Lung (tissue), 12 donors: ENCODE measurements around the gene CNTN5. TPM values are rescaled to one million over a fixed set of nuclear protein-coding genes. Genes with fewer than 3 reads are reported as not detected.

Experiments
- ATAC-seq: fragments of 200-7000 bp; cut with Tn5 transposase; one replicate; pipeline ENCODE4 v1.9.1; 2020; ENCODE audit warnings: moderate number of reproducible peaks; ENCODE audit not compliant: insufficient read depth, low FRiP score
- DNase-seq, 3 donors: peaks; one replicate each; pipeline ENCODE4 v3.0.0-alpha.2; 2013 to 2017
- H3K27ac ChIP-seq, 2 donors: one replicate each; pipeline ENCODE4 v1.5.1; 2013; ENCODE audit warnings: mild to moderate bottlenecking in 2 of 2, moderate library complexity in 2 of 2, control low read depth in 1 of 2, inconsistent platforms in 1 of 2, low read depth in 1 of 2, low read length in 1 of 2
- H3K27me3 ChIP-seq, 3 donors: one replicate each; pipeline ENCODE4 v1.5.1; 2013; ENCODE audit warnings: low read length in 2 of 3; ENCODE audit not compliant: control insufficient read depth in 3 of 3, insufficient read depth in 3 of 3
- H3K36me3 ChIP-seq, 4 donors: one replicate each; pipeline ENCODE4 v1.5.1; 2013; ENCODE audit warnings: low read length in 4 of 4, mild to moderate bottlenecking in 1 of 4, moderate library complexity in 1 of 4; ENCODE audit not compliant: control insufficient read depth in 4 of 4, insufficient read depth in 4 of 4
- H3K4me1 ChIP-seq, 5 donors: one replicate each; pipeline ENCODE4 v1.5.1; 2013; ENCODE audit warnings: low read length in 5 of 5, mild to moderate bottlenecking in 2 of 5, moderate library complexity in 1 of 5; ENCODE audit not compliant: control insufficient read depth in 5 of 5, insufficient read depth in 5 of 5
- H3K4me3 ChIP-seq: one replicate; pipeline ENCODE4 v1.5.1; 2013; ENCODE audit warnings: mild to moderate bottlenecking, control low read depth, moderate library complexity
- H3K9ac ChIP-seq, 2 donors: one replicate each; pipeline ENCODE4 v1.5.1; 2013; ENCODE audit warnings: low read length in 2 of 2, control low read depth in 1 of 2; ENCODE audit not compliant: insufficient read depth in 1 of 2
- H3K9me3 ChIP-seq, 4 donors: one replicate each; pipeline ENCODE4 v1.5.1; 2013; ENCODE audit warnings: low read length in 3 of 4, mild to moderate bottlenecking in 1 of 4, moderate library complexity in 1 of 4; ENCODE audit not compliant: control insufficient read depth in 4 of 4, insufficient read depth in 3 of 4
- CTCF ChIP-seq: IDR thresholded peaks from 2 replicates; pipeline ENCODE4 v1.5.1; 2012; ENCODE audit warnings: mild to moderate bottlenecking; ENCODE audit errors: control extremely low read depth, extremely low read depth
- WGBS, 2 donors: extraction: QIAGEN DNeasy Blood & Tissue Kit; methylation state at CpG; one replicate each; pipeline ENCODE4 v1.1.7; 2013; 5-methylcytosine and 5-hydroxymethylcytosine counted together
- polyA plus RNA-seq, 2 donors: library from polyadenylated mRNA; stranded (reverse); fragments of 200-250 nt; gene quantifications; one replicate each; pipeline ENCODE4 v1.2.1, GENCODE V29; 2013
- total RNA-seq, 2 donors: library from RNA; depleted of rRNA in 1 of 2; stranded (reverse); fragments of >200 nt in 1 of 2; gene quantifications; one replicate each; pipeline ENCODE4 v1.2.1, GENCODE V29; 2014 to 2021
- donor health status: control.
- donor health status: control.
- donor health status: Bipolar disorder and iron deficiency.
- donor health status: healthy.
- donor health status: DM: yes; HTN: yes; CAD: no.

CNTN5 gene
- total and polyA plus RNA-seq, 4 donors, result 0.10 to 0.80 (median 0.44) TPM

- Histone ChIP-seq H3K27ac (no peak overlapping the region), H3K4me1 (no peaks in the 10 kb centered on the region), H3K9ac (no peak overlapping the region), H3K9me3 (no peaks in the 10 kb centered on the region), H3K27me3 (no peaks in the 10 kb centered on the region), H3K36me3 (no peaks in the 10 kb centered on the region), H3K4me3 (no peak overlapping the region)
- no peak for TF ChIP-seq CTCF
- ATAC-seq, result no peak
- 72 to 80% methylated on average over 4 of the region's 4 CpGs for WGBS, 2 donors
- DNase-seq, result no peak
These were observed 1073.5 kb downstream of the CNTN5 start for GRCh38 chr11:100094121-100094865.

DNA sequence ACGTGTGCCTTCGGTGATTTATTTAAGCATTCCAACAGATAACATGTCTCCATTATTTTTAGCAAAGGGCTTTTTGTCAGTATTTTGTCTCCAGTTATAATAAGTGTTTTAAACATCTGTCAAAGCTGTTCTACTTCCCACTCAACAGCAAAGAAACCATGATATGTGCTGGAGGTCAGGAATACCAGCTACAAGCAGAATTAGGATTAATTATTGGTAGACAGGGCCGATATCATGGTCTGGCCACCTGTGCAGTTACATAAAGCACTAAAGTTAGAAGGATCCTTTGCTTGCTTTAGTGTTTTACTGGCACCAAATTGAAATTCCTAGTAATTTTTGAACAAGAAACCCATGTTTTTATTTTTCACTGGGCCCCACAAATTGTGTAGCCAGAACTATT, 1075.1 kb downstream of the CNTN5 start:
- H3K4me1 ChIP-seq, result no peaks in the 10 kb centered on the region
- no peak overlapping the region for H3K9ac ChIP-seq
- 47 to 71% methylated on average over 3 of the region's 3 CpGs for WGBS, 2 donors
- H3K4me3 ChIP-seq, result no peak overlapping the region
- no peaks in the 10 kb centered on the region for H3K36me3 ChIP-seq
- no peak for TF ChIP-seq CTCF
- no peaks in the 10 kb centered on the region for H3K9me3 ChIP-seq
- H3K27ac ChIP-seq, result no peak overlapping the region
- DNase-seq (no peak), ATAC-seq (no peak)
- H3K27me3 ChIP-seq, result no peaks in the 10 kb centered on the region

DNA sequence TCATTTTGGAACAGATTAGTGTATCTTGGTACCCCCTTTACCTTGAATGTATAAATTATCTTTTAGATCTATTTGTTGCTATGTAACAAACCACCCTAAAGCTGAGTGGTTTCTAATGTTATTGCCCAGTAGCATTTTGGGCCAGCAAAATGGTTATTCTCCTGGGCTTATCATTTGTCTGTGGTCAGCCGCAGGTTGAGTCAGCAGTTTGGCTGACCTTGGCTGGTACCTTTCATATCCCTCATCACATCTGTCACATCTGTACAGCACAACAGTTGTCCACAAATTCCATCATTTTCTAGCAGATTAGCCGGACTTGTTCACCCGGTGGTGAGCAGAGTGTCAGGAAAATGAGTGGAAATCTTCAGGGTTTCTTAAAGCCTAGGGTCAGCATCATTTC, 1077.8 kb downstream of the CNTN5 start:
- no peak for ATAC-seq
- 70 to 76% methylated on average over 3 of the region's 3 CpGs for WGBS, 2 donors

More for the DNA sequence above, 1077.8 kb downstream of the CNTN5 start:
- no peaks in the 10 kb centered on the region for H3K9me3 ChIP-seq
- no peaks in the 10 kb centered on the region for H3K27me3 ChIP-seq
- no peak overlapping the region for H3K27ac ChIP-seq
- no peak overlapping the region for H3K9ac ChIP-seq
- no peak for DNase-seq
- no peak overlapping the region for H3K4me3 ChIP-seq
- TF ChIP-seq CTCF, result no peak
- peaks cover 0 to 3% (median 0%) of the 10 kb centered on the region in 5 donors for H3K4me1 ChIP-seq
- H3K36me3 ChIP-seq, result no peaks in the 10 kb centered on the region
